Measurements from ENCODE around the gene MFSD6L.

MFSD6L gene

GRCh38 chr17:8798846-8799569 lies at the start of gene MFSD6L:
TSS of gene MFSD6L (minus strand) at chr17:8799365. CDS start at chr17:8799120, 245 bp downstream.
- DNase-seq, result no peak

GRCh38 chr17:8847891-8848290 lies 48.7 kb upstream of the MFSD6L start:
- no peak for DNase-seq

- no peak for DNase-seq
Observed at GRCh38 chr17:8846768-8847211, 47.6 kb upstream of the MFSD6L start.

- no peak for DNase-seq
Observed at GRCh38 chr17:8844229-8845218, 45.4 kb upstream of the MFSD6L start.

- no peak for DNase-seq
Observed at GRCh38 chr17:8843344-8843743, 44.2 kb upstream of the MFSD6L start.

GRCh38 chr17:8841844-8842243 lies 42.7 kb upstream of the MFSD6L start:
- no peak for DNase-seq

- no peak for DNase-seq
Observed at GRCh38 chr17:8839410-8839935, 40.3 kb upstream of the MFSD6L start.

GRCh38 chr17:8838551-8839095 lies 39.5 kb upstream of the MFSD6L start:
- no peak for DNase-seq

- peak; percentile 13 for DNase-seq
Observed at GRCh38 chr17:8837563-8838075, 38.5 kb upstream of the MFSD6L start.

- DNase-seq, result no peak
Observed at GRCh38 chr17:8836821-8837562, 37.8 kb upstream of the MFSD6L start.

- DNase-seq, result no peak
Observed at GRCh38 chr17:8835631-8836364, 36.6 kb upstream of the MFSD6L start.

- no peak for DNase-seq
Observed at GRCh38 chr17:8835106-8835505, 35.9 kb upstream of the MFSD6L start.

GRCh38 chr17:8832711-8833352 lies 33.7 kb upstream of the MFSD6L start:
- DNase-seq, result no peak

GRCh38 chr17:8831234-8831849 lies 32.2 kb upstream of the MFSD6L start:
- no peak for DNase-seq

- no peak for DNase-seq
Observed at GRCh38 chr17:8830141-8830540, 31.0 kb upstream of the MFSD6L start.

GRCh38 chr17:8829036-8829941 lies 30.1 kb upstream of the MFSD6L start:
- DNase-seq, result no peak

- no peak for DNase-seq
Observed at GRCh38 chr17:8828517-8828875, 29.3 kb upstream of the MFSD6L start.

GRCh38 chr17:8826808-8827435 lies 27.8 kb upstream of the MFSD6L start:
- DNase-seq, result no peak

GRCh38 chr17:8825802-8826201 lies 26.6 kb upstream of the MFSD6L start:
- no peak for DNase-seq

All from NCI-H1105 (cell line).